A549 (cell line): ENCODE results near the gene SPTB.

Experiments
- CHD4 ChIP-seq: fragments of 200-600 bp; sonication (generic); IDR thresholded peaks from 2 replicates; pipeline ENCODE4 v1.6.1; 2016; ENCODE audit warnings: antibody characterized with exemption, mild to moderate bottlenecking, borderline replicate concordance
- EP300 ChIP-seq, 2 experiments: fragments of >200 bp; sonication (Bioruptor Twin); formaldehyde crosslinking; IDR thresholded peaks; 2 replicates in 1 of 2; 3 replicates in 1 of 2; pipeline ENCODE4 v1.6.1; 2016 to 2017
- FOSL2 ChIP-seq, 2 experiments: fragments of 450-650 bp in 1 of 2; fragments of >200 bp in 1 of 2; sonication (Bioruptor Twin) in 1 of 2; formaldehyde crosslinking; IDR thresholded peaks; 2 replicates each; pipeline versions ENCODE4 v1.5.0 to v1.6.1; 2016 to 2020; ENCODE audit warnings: mild to moderate bottlenecking in 1 of 2, moderate library complexity in 1 of 2
- MAFK ChIP-seq: fragments of 450-650 bp; IDR thresholded peaks from 2 replicates; pipeline ENCODE4 v1.6.1; 2014; ENCODE audit not compliant: partially characterized antibody
- MAZ ChIP-seq: fragments of 150-350 bp; IDR thresholded peaks from 2 replicates; pipeline ENCODE4 v1.6.1; 2014; ENCODE audit warnings: antibody characterized with exemption, low read depth, low read length, borderline replicate concordance
- POLR2A ChIP-seq: IDR thresholded peaks from 2 replicates; pipeline ENCODE4 v1.6.1; 2012; ENCODE audit warnings: mild to moderate bottlenecking, low read length
- POLR2AphosphoS2 ChIP-seq: conservative IDR thresholded peaks from 2 replicates; pipeline ENCODE4 v1.6.1; 2012; ENCODE audit warnings: low read length, improper control_type of control experiment, inconsistent platforms
- RFX5 ChIP-seq: fragments of 450-650 bp; IDR thresholded peaks from 2 replicates; pipeline ENCODE4 v1.7.1; 2014; ENCODE audit warnings: antibody characterized with exemption, mild to moderate bottlenecking, moderate library complexity
- SMC3 ChIP-seq: fragments of >200 bp; sonication (Bioruptor Twin); formaldehyde crosslinking; IDR thresholded peaks from 3 replicates; pipeline ENCODE4 v1.6.1; 2018; ENCODE audit warnings: inconsistent platforms
- ZFP36 ChIP-seq: fragments of 450-650 bp; IDR thresholded peaks from 2 replicates; pipeline ENCODE4 v1.6.1; 2014; ENCODE audit warnings: borderline replicate concordance; ENCODE audit not compliant: partially characterized antibody
- TF ChIP-seq, protein P1 (sequence below): fragments of 150-350 bp; IDR thresholded peaks from 2 replicates; pipeline ENCODE4 v1.6.1; 2014; ENCODE audit warnings: low read depth, mild to moderate bottlenecking, low read length
- TF ChIP-seq, protein P2 (sequence below): fragments of >200 bp; sonication (Bioruptor Twin); formaldehyde crosslinking; IDR thresholded peaks from 3 replicates; pipeline ENCODE4 v1.5.1; 2016
- TF ChIP-seq, protein P3 (sequence below): fragments of 200-600 bp; sonication (generic); IDR thresholded peaks from 2 replicates; pipeline ENCODE4 v1.6.1; 2016; ENCODE audit warnings: antibody characterized with exemption, mild to moderate bottlenecking, moderate library complexity
- TF ChIP-seq, protein P4 (sequence below): IDR thresholded peaks from 2 replicates; pipeline ENCODE4 v1.6.1; 2012

DNA sequence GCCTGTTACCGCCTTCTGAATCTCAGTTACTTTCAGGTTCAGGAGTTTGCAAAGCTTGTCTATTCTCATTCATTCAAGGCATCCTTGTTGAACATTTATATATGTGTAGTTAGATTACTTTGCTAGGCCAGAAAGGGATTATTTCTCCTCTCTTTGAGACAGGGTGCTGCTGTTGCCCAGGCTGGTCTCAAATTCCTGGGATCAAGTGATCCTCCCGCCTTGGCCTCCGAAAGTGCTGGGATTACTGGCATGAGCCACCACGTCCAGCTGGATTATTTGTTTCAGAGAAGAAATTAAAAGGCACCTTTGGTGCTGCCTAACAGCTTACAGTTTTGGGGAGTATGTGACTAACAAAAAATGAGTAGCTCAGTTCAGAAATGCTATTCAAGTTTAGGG lies 35.3 kb upstream of the SPTB start:
- TF ChIP-seq SMC3 (no peak), POLR2A (no peak), ZFP36 (no peak), EP300 (IDR thresholded peaks at IDR 0.05) (no peak), MAZ (no peak), CHD4 (no peak), POLR2AphosphoS2 (no peak), MAFK (no peak), FOSL2 (IDR thresholded peaks at IDR 0.05) (no peak), FOSL2 (CRISPR knock-in tag; IDR thresholded peaks at IDR 0.05) (no peak), RFX5 (no peak)
- TF ChIP-seq, protein P1, sequence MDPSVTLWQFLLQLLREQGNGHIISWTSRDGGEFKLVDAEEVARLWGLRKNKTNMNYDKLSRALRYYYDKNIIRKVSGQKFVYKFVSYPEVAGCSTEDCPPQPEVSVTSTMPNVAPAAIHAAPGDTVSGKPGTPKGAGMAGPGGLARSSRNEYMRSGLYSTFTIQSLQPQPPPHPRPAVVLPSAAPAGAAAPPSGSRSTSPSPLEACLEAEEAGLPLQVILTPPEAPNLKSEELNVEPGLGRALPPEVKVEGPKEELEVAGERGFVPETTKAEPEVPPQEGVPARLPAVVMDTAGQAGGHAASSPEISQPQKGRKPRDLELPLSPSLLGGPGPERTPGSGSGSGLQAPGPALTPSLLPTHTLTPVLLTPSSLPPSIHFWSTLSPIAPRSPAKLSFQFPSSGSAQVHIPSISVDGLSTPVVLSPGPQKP, result no peak
- TF ChIP-seq, protein P2, sequence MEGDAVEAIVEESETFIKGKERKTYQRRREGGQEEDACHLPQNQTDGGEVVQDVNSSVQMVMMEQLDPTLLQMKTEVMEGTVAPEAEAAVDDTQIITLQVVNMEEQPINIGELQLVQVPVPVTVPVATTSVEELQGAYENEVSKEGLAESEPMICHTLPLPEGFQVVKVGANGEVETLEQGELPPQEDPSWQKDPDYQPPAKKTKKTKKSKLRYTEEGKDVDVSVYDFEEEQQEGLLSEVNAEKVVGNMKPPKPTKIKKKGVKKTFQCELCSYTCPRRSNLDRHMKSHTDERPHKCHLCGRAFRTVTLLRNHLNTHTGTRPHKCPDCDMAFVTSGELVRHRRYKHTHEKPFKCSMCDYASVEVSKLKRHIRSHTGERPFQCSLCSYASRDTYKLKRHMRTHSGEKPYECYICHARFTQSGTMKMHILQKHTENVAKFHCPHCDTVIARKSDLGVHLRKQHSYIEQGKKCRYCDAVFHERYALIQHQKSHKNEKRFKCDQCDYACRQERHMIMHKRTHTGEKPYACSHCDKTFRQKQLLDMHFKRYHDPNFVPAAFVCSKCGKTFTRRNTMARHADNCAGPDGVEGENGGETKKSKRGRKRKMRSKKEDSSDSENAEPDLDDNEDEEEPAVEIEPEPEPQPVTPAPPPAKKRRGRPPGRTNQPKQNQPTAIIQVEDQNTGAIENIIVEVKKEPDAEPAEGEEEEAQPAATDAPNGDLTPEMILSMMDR, result no peak
- TF ChIP-seq, protein P3, sequence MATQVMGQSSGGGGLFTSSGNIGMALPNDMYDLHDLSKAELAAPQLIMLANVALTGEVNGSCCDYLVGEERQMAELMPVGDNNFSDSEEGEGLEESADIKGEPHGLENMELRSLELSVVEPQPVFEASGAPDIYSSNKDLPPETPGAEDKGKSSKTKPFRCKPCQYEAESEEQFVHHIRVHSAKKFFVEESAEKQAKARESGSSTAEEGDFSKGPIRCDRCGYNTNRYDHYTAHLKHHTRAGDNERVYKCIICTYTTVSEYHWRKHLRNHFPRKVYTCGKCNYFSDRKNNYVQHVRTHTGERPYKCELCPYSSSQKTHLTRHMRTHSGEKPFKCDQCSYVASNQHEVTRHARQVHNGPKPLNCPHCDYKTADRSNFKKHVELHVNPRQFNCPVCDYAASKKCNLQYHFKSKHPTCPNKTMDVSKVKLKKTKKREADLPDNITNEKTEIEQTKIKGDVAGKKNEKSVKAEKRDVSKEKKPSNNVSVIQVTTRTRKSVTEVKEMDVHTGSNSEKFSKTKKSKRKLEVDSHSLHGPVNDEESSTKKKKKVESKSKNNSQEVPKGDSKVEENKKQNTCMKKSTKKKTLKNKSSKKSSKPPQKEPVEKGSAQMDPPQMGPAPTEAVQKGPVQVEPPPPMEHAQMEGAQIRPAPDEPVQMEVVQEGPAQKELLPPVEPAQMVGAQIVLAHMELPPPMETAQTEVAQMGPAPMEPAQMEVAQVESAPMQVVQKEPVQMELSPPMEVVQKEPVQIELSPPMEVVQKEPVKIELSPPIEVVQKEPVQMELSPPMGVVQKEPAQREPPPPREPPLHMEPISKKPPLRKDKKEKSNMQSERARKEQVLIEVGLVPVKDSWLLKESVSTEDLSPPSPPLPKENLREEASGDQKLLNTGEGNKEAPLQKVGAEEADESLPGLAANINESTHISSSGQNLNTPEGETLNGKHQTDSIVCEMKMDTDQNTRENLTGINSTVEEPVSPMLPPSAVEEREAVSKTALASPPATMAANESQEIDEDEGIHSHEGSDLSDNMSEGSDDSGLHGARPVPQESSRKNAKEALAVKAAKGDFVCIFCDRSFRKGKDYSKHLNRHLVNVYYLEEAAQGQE, result no peak
- TF ChIP-seq, protein P4, sequence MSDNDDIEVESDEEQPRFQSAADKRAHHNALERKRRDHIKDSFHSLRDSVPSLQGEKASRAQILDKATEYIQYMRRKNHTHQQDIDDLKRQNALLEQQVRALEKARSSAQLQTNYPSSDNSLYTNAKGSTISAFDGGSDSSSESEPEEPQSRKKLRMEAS, result no peak
